SU-DHL-6 (cell line): ENCODE data around the gene SEMA5A.

ENCODE experiments used
- H2AFZ ChIP-seq: fragments of 200-600 bp; sonication (generic); 2 replicates; pipeline ENCODE4 v1.6.1; 2014; ENCODE audit warnings: low read depth, mild to moderate bottlenecking, moderate library complexity, mixed read lengths, antibody characterized with exemption, low read length; ENCODE audit not compliant: severe bottlenecking
- H3F3A ChIP-seq: fragments of 200-600 bp; shearing (Covaris generic); 2 replicates; pipeline ENCODE4 v1.6.0; 2016; ENCODE audit warnings: antibody characterized with exemption, mild to moderate bottlenecking; ENCODE audit not compliant: insufficient read depth
- H3K27ac ChIP-seq: fragments of 200-600 bp; sonication (generic); 2 replicates; pipeline ENCODE4 v1.5.1; 2016; ENCODE audit warnings: low read depth, mild to moderate bottlenecking, low read length, moderate library complexity, mixed read lengths
- H3K27me3 ChIP-seq: fragments of 200-600 bp; sonication (generic), shearing (Covaris generic); 2 replicates; pipeline ENCODE4 v1.6.0; 2014; ENCODE audit warnings: mild to moderate bottlenecking, low read length
- H3K36me3 ChIP-seq: fragments of 200-600 bp; sonication (generic); 2 replicates; pipeline ENCODE4 v1.6.1; 2014; ENCODE audit warnings: mild to moderate bottlenecking, low read length, mixed read lengths
- H3K4me2 ChIP-seq: fragments of 300-600, 200-600 bp; shearing (Covaris generic), sonication (generic); 2 replicates; pipeline ENCODE4 v1.6.0; 2014; ENCODE audit warnings: low read length, low read depth, mild to moderate bottlenecking; ENCODE audit not compliant: poor library complexity, severe bottlenecking
- H3K4me3 ChIP-seq: fragments of 200-600 bp; sonication (generic); 2 replicates; pipeline ENCODE4 v1.5.1; 2014; ENCODE audit warnings: antibody characterized with exemption, low read length, mild to moderate bottlenecking, mixed read lengths; ENCODE audit not compliant: insufficient read depth, poor library complexity, severe bottlenecking
- H3K79me2 ChIP-seq: fragments of 200-600 bp; sonication (generic); 2 replicates; pipeline ENCODE4 v1.6.1; 2014; ENCODE audit warnings: mild to moderate bottlenecking, low read length, moderate library complexity; ENCODE audit not compliant: insufficient read depth
- H3K9ac ChIP-seq: fragments of 200-600 bp; sonication (generic); 2 replicates; pipeline ENCODE4 v1.7.0; 2014; ENCODE audit warnings: mild to moderate bottlenecking, low read length
- H3K9me2 ChIP-seq: fragments of 200-600 bp; sonication (generic); replicated peaks from 2 replicates; pipeline ENCODE4 v1.6.1; 2014; ENCODE audit warnings: low read length; ENCODE audit not compliant: insufficient read depth
- H3K9me3 ChIP-seq: fragments of 200-600 bp; sonication (generic); 2 replicates; pipeline ENCODE4 v1.6.1; 2014; ENCODE audit warnings: low read length, mixed read lengths; ENCODE audit not compliant: insufficient read depth
- H4K20me1 ChIP-seq: fragments of 200-600 bp; sonication (generic); 2 replicates; pipeline ENCODE4 v1.6.1; 2014; ENCODE audit warnings: low read depth, mild to moderate bottlenecking, antibody characterized with exemption, low read length, moderate library complexity, mixed read lengths
- EZH2phosphoT487 ChIP-seq: fragments of 200-600 bp; sonication (generic), shearing (Covaris generic); conservative IDR thresholded peaks from 2 replicates; pipeline ENCODE4 v1.6.1; 2018; ENCODE audit warnings: mild to moderate bottlenecking, antibody characterized with exemption, low read length, moderate library complexity, mixed read lengths
- TF ChIP-seq, protein P1 (sequence below): fragments of 200-600 bp; sonication (generic); IDR thresholded peaks from one replicate; pipeline ENCODE4 v1.5.1; 2017; ENCODE audit warnings: antibody characterized with exemption, mild to moderate bottlenecking, low read length, moderate library complexity; ENCODE audit not compliant: insufficient read depth, poor library complexity, severe bottlenecking

SEMA5A gene

DNA sequence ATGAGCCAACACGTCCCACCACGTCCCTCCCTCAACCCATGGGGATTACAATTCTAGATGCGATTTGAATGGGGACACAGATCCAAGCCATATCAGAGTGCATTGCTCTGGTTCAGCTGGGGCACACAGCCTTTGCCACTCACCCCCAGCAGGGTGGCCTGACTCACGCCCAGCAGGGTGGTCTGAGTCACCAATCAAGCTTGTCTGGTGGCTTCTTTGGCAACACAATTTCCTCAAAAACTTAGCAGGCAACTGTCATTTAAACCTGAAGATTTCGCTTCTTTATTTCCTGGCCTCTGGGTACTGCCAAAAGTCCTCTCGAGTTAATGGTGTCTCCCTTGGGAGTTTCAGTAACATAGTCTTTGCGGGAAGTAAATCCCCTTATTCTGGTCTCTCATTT is 16.3 kb upstream of the SEMA5A start:
- no peaks in the 10 kb centered on the region for H3F3A ChIP-seq
- no peak overlapping the region for H3K27ac ChIP-seq
- no peak overlapping the region for H3K4me3 ChIP-seq
- no peaks in the 10 kb centered on the region for H3K27me3 ChIP-seq
- no peaks in the 10 kb centered on the region for H3K36me3 ChIP-seq
- H2AFZ ChIP-seq = no peak overlapping the region
- H3K9me3 ChIP-seq = no peaks in the 10 kb centered on the region
- no peak overlapping the region for H3K9ac ChIP-seq
- no peaks in the 10 kb centered on the region for H3K79me2 ChIP-seq
- TF ChIP-seq, protein P1, sequence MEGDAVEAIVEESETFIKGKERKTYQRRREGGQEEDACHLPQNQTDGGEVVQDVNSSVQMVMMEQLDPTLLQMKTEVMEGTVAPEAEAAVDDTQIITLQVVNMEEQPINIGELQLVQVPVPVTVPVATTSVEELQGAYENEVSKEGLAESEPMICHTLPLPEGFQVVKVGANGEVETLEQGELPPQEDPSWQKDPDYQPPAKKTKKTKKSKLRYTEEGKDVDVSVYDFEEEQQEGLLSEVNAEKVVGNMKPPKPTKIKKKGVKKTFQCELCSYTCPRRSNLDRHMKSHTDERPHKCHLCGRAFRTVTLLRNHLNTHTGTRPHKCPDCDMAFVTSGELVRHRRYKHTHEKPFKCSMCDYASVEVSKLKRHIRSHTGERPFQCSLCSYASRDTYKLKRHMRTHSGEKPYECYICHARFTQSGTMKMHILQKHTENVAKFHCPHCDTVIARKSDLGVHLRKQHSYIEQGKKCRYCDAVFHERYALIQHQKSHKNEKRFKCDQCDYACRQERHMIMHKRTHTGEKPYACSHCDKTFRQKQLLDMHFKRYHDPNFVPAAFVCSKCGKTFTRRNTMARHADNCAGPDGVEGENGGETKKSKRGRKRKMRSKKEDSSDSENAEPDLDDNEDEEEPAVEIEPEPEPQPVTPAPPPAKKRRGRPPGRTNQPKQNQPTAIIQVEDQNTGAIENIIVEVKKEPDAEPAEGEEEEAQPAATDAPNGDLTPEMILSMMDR = no peak
- TF ChIP-seq EZH2phosphoT487 = no peak
- no peaks in the 10 kb centered on the region for H3K9me2 ChIP-seq
- H3K4me2 ChIP-seq = no peak overlapping the region
- no peaks in the 10 kb centered on the region for H4K20me1 ChIP-seq

DNA sequence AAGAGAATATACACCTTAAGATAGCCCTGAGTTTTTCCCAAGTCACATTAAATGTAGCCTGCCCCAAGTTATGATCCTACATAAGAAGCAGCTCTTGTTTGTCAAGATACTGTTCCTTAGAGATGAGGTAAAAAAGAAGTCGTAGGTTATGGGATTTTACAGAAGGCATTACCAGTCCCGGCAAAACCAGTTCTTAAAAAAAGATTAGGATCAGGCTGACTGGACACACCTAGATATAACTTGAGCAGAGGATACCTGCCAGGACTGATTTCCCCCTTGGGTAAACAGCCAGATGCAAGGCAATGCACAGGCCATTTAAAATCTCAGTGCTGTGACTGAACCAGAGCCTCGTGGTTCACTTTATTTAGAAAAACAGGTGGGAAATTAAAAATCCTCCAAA is 14.1 kb upstream of the SEMA5A start:
- H4K20me1 ChIP-seq = no peaks in the 10 kb centered on the region
- H3F3A ChIP-seq = no peaks in the 10 kb centered on the region
- no peaks in the 10 kb centered on the region for H3K27me3 ChIP-seq
- no peaks in the 10 kb centered on the region for H3K79me2 ChIP-seq
- H3K9me3 ChIP-seq = no peaks in the 10 kb centered on the region
- no peak overlapping the region for H3K27ac ChIP-seq
- H3K9ac ChIP-seq = no peak overlapping the region
- no peak overlapping the region for H3K4me3 ChIP-seq
- H3K36me3 ChIP-seq = no peaks in the 10 kb centered on the region
- TF ChIP-seq, protein P1 = no peak
- no peak for TF ChIP-seq EZH2phosphoT487
- no peaks in the 10 kb centered on the region for H3K9me2 ChIP-seq
- no peak overlapping the region for H3K4me2 ChIP-seq
- H2AFZ ChIP-seq = no peak overlapping the region

DNA sequence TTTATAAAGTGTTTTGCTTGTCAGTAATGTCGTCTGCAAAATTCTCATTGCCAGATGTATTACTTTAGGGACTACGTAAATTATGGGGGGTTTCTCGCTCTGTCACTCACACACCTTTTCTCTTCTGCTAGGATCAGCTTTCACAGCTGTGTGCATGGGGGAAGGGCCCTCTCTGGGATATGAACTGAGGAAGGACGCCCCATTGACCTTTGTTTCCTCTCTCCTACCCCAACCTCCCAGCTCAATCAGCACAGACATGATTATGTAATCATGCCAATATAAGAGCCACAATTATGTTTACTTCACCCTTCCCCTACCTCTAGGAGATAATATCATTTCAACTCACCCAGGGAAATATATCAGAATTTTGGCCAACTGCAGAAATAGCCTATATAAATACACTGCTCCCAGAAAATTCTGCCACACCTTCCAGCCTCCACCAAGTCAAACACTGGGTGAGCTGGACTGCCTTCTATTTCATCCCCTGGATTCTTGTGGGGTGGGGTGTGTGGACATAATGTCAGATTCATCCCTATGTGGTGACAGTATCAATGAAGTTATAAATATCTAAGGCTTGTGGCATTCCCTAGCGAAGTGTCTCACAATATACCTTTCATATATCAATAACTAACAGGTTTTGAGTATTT is 12.6 kb upstream of the SEMA5A start:
- Histone ChIP-seq H3K4me3 (no peak overlapping the region), H3K9ac (no peak overlapping the region)
- TF ChIP-seq, protein P1 = no peak
- TF ChIP-seq EZH2phosphoT487 = no peak

More for the DNA sequence above, 12.6 kb upstream of the SEMA5A start:
- no peaks in the 10 kb centered on the region for H3F3A ChIP-seq
- no peaks in the 10 kb centered on the region for H3K27me3 ChIP-seq
- H3K9me2 ChIP-seq = no peaks in the 10 kb centered on the region
- H4K20me1 ChIP-seq = no peaks in the 10 kb centered on the region
- H3K79me2 ChIP-seq = no peaks in the 10 kb centered on the region
- H3K36me3 ChIP-seq = no peaks in the 10 kb centered on the region
- H2AFZ ChIP-seq = no peak overlapping the region
- H3K9me3 ChIP-seq = no peaks in the 10 kb centered on the region
- no peak overlapping the region for H3K27ac ChIP-seq
- H3K4me2 ChIP-seq = no peak overlapping the region
